Measurements from ENCODE around the gene NCOA1.
A peak's percentile ranks its signal among the peaks of the same experiment; 100 is the strongest.
"Not testable (repeated sequence)": the region's sequence is repeated elsewhere in the genome, so short reads cannot be mapped to it uniquely, and the experiment has no call there.

Gene NCOA1

GRCh38 chr2:24771764-24772586, 280.9 kb downstream of the NCOA1 start:
- Mint-ChIP-seq H3K27ac (no peak overlapping the region), H3K4me3 (no peak overlapping the region), H3K36me3 (peaks cover 36% of the 10 kb centered on the region), H3K9me3 (no peaks in the 10 kb centered on the region), H3K4me1 (peaks cover 7% of the 10 kb centered on the region)
- ATAC-seq: no peak
- no peak for DNase-seq (ENCODE audit: low spot score in 2 of 2)

GRCh38 chr2:24774373-24774772, 283.3 kb downstream of the NCOA1 start:
- Mint-ChIP-seq H3K9me3 (no peaks in the 10 kb centered on the region), H3K27ac (no peak overlapping the region), H3K4me3 (no peak overlapping the region), H3K36me3 (peaks cover 12% of the 10 kb centered on the region), H3K4me1 (peaks cover 6% of the 10 kb centered on the region)
- no peak for ATAC-seq
- DNase-seq (ENCODE audit: low spot score in 2 of 2): no peak

GRCh38 chr2:24779116-24779515, 288.1 kb downstream of the NCOA1 start:
- DNase-seq (ENCODE audit: low spot score in 2 of 2) (no peak), ATAC-seq (no peak)
- no peak overlapping the region for H3K4me3 Mint-ChIP-seq
- no peak overlapping the region for H3K27ac Mint-ChIP-seq
- no peaks in the 10 kb centered on the region for H3K36me3 Mint-ChIP-seq
- no peaks in the 10 kb centered on the region for H3K9me3 Mint-ChIP-seq
- H3K4me1 Mint-ChIP-seq: no peaks in the 10 kb centered on the region

GRCh38 chr2:24783641-24784040, 292.6 kb downstream of the NCOA1 start:
- H3K9me3 Mint-ChIP-seq: no peaks in the 10 kb centered on the region
- ATAC-seq: no peak
- no peak overlapping the region for H3K27ac Mint-ChIP-seq
- H3K4me3 Mint-ChIP-seq: no peak overlapping the region
- no peaks in the 10 kb centered on the region for H3K36me3 Mint-ChIP-seq
- no peak for DNase-seq (ENCODE audit: low spot score in 2 of 2)
- H3K4me1 Mint-ChIP-seq: no peaks in the 10 kb centered on the region

- Mint-ChIP-seq H3K27ac (no peak overlapping the region), H3K4me1 (no peaks in the 10 kb centered on the region), H3K4me3 (no peak overlapping the region), H3K9me3 (no peaks in the 10 kb centered on the region), H3K36me3 (peaks cover 6% of the 10 kb centered on the region)
- ATAC-seq (peak; percentile 39), DNase-seq (ENCODE audit: low spot score in 2 of 2) (no peak)
Observed at GRCh38 chr2:24785671-24786321, 294.7 kb downstream of the NCOA1 start.

- DNase-seq (ENCODE audit: low spot score in 2 of 2): no peak
- no peak overlapping the region for H3K27ac Mint-ChIP-seq
- peaks cover 4% of the 10 kb centered on the region for H3K4me1 Mint-ChIP-seq
- ATAC-seq: no peak
- H3K36me3 Mint-ChIP-seq: peaks cover 8% of the 10 kb centered on the region
- no peaks in the 10 kb centered on the region for H3K9me3 Mint-ChIP-seq
- H3K4me3 Mint-ChIP-seq: no peak overlapping the region
Observed at GRCh38 chr2:24787532-24787931, 296.5 kb downstream of the NCOA1 start.

GRCh38 chr2:24788816-24789215, 297.8 kb downstream of the NCOA1 start:
- Mint-ChIP-seq H3K27ac (no peak overlapping the region), H3K36me3 (peaks cover 20% of the 10 kb centered on the region), H3K4me1 (peaks cover 12% of the 10 kb centered on the region), H3K4me3 (no peak overlapping the region), H3K9me3 (no peaks in the 10 kb centered on the region)
- ATAC-seq (no peak), DNase-seq (ENCODE audit: low spot score in 2 of 2) (no peak)

- Mint-ChIP-seq H3K36me3 (peaks cover 44% of the 10 kb centered on the region), H3K4me3 (no peak overlapping the region), H3K4me1 (peaks cover 14% of the 10 kb centered on the region), H3K27ac (no peak overlapping the region), H3K9me3 (no peaks in the 10 kb centered on the region)
- ATAC-seq (no peak), DNase-seq (ENCODE audit: low spot score in 2 of 2) (peak in 1 of 2 donors; percentile 39)
Observed at GRCh38 chr2:24791452-24791851, 300.4 kb downstream of the NCOA1 start.

- Mint-ChIP-seq H3K9me3 (no peaks in the 10 kb centered on the region), H3K4me3 (peak overlapping the region; percentile 99), H3K27ac (peak overlapping the region; percentile 100), H3K36me3 (peaks cover 53% of the 10 kb centered on the region), H3K4me1 (peaks cover 25% of the 10 kb centered on the region)
- DNase-seq (ENCODE audit: low spot score in 2 of 2) (no peak), ATAC-seq (no peak)
Observed at GRCh38 chr2:24792542-24792873, 301.5 kb downstream of the NCOA1 start.

GRCh38 chr2:24792874-24793760, 302.1 kb downstream of the NCOA1 start, which contains the start of the genes CENPO and PTRHD1:
CENPO (plus strand) TSS chr2:24793425; CDS start chr2:24793920, 495 bp downstream.
PTRHD1 (minus strand) TSS chr2:24793391; CDS start chr2:24793377, 14 bp downstream.
- Mint-ChIP-seq H3K27ac (peak within 1 kb of the TSS; percentile 100), H3K36me3 (peaks cover 57% of the 10 kb centered on the region), H3K4me1 (peaks cover 30% of the 10 kb centered on the region), H3K4me3 (peak within 1 kb of the TSS; percentile 99), H3K9me3 (no peaks in the 10 kb centered on the region)
- peak; percentile 94 to 98 for DNase-seq (ENCODE audit: low spot score in 2 of 2)
- ATAC-seq: peak; percentile 97

GRCh38 chr2:24793761-24794435, 302.8 kb downstream of the NCOA1 start:
- Mint-ChIP-seq H3K9me3 (no peaks in the 10 kb centered on the region), H3K4me1 (peaks cover 30% of the 10 kb centered on the region), H3K4me3 (peak overlapping the region; percentile 99), H3K36me3 (peaks cover 64% of the 10 kb centered on the region), H3K27ac (peak overlapping the region; percentile 100)
- DNase-seq (ENCODE audit: low spot score in 2 of 2) (peak in 1 of 2 donors; percentile 13), ATAC-seq (no peak)

- Mint-ChIP-seq H3K4me1 (peaks cover 25% of the 10 kb centered on the region), H3K4me3 (no peak overlapping the region), H3K9me3 (no peaks in the 10 kb centered on the region), H3K27ac (no peak overlapping the region), H3K36me3 (peaks cover 83% of the 10 kb centered on the region)
- DNase-seq (ENCODE audit: low spot score in 2 of 2): no peak
- ATAC-seq: no peak
Observed at GRCh38 chr2:24797644-24798043, 306.6 kb downstream of the NCOA1 start.

GRCh38 chr2:24800487-24800886, 309.4 kb downstream of the NCOA1 start:
- peaks cover 27% of the 10 kb centered on the region for H3K4me1 Mint-ChIP-seq
- H3K4me3 Mint-ChIP-seq; H3K9me3 Mint-ChIP-seq; DNase-seq (ENCODE audit: low spot score in 2 of 2); ATAC-seq; H3K27ac Mint-ChIP-seq: not testable (repeated sequence)
- peaks cover 73% of the 10 kb centered on the region for H3K36me3 Mint-ChIP-seq

GRCh38 chr2:24805811-24806660, 315.0 kb downstream of the NCOA1 start:
- Mint-ChIP-seq H3K27ac (peak overlapping the region; percentile 35), H3K36me3 (peaks cover 58% of the 10 kb centered on the region), H3K4me1 (peaks cover 29% of the 10 kb centered on the region)
- ATAC-seq; H3K9me3 Mint-ChIP-seq; DNase-seq (ENCODE audit: low spot score in 2 of 2); H3K4me3 Mint-ChIP-seq: not testable (repeated sequence)

Data from stimulated activated effector memory CD8-positive, alpha-beta T cell treated with anti-CD3 and anti-CD28 coated beads, Interleukin-12 subunit alpha, Interleukin-12 subunit beta, amount 100 ng/mL, for 72 hours (primary cell).